GM18520 (cell line): Measurements from ENCODE around the gene PWWP2A.
"Not testable (repeated sequence)": the region's sequence is repeated elsewhere in the genome, so short reads cannot be mapped to it uniquely, and the experiment has no call there.

Source experiments
- ATAC-seq: cut with Tn5 transposase; IDR thresholded peaks from one replicate; pipeline ENCODE4 v1.9.1; 2021; ENCODE audit not compliant: unreplicated experiment

PWWP2A gene

GRCh38 chr5:160081495-160081894, 37.8 kb downstream of the PWWP2A start:
- no peak for ATAC-seq

- no peak for ATAC-seq
Observed at GRCh38 chr5:160079753-160080152, 39.5 kb downstream of the PWWP2A start.

GRCh38 chr5:160076997-160077396, 42.3 kb downstream of the PWWP2A start:
- ATAC-seq = no peak

GRCh38 chr5:160075073-160075472, 44.2 kb downstream of the PWWP2A start:
- no peak for ATAC-seq

- no peak for ATAC-seq
Observed at GRCh38 chr5:160071916-160072315, 47.3 kb downstream of the PWWP2A start.

GRCh38 chr5:160071516-160071915, 47.7 kb downstream of the PWWP2A start:
- ATAC-seq = no peak

- not testable (repeated sequence) for ATAC-seq
Observed at GRCh38 chr5:160069120-160069519, 50.1 kb downstream of the PWWP2A start.

- ATAC-seq = no peak
Observed at GRCh38 chr5:160064995-160065614, 54.1 kb downstream of the PWWP2A start.

GRCh38 chr5:160064417-160064810, 54.8 kb downstream of the PWWP2A start:
- ATAC-seq = no peak

- no peak for ATAC-seq
Observed at GRCh38 chr5:160061770-160062169, 57.5 kb downstream of the PWWP2A start.

- ATAC-seq = no peak
Observed at GRCh38 chr5:160060001-160060400, 59.2 kb downstream of the PWWP2A start.

- no peak for ATAC-seq
Observed at GRCh38 chr5:160057256-160057655, 62.0 kb downstream of the PWWP2A start.

- no peak for ATAC-seq
Observed at GRCh38 chr5:160054831-160055230, 64.4 kb downstream of the PWWP2A start.

GRCh38 chr5:160054047-160054446, 65.2 kb downstream of the PWWP2A start:
- ATAC-seq = no peak

- ATAC-seq = no peak
Observed at GRCh38 chr5:160049099-160049498, 70.2 kb downstream of the PWWP2A start.

- ATAC-seq = no peak
Observed at GRCh38 chr5:160048131-160048530, 71.1 kb downstream of the PWWP2A start.

- no peak for ATAC-seq
Observed at GRCh38 chr5:160047423-160047822, 71.8 kb downstream of the PWWP2A start.

GRCh38 chr5:160044967-160045366, 74.3 kb downstream of the PWWP2A start:
- ATAC-seq = no peak

- no peak for ATAC-seq
Observed at GRCh38 chr5:160044391-160044804, 74.9 kb downstream of the PWWP2A start.

- no peak for ATAC-seq
Observed at GRCh38 chr5:160042671-160043070, 76.6 kb downstream of the PWWP2A start.
